DND-41 (cell line): Measurements from ENCODE around the gene LIMS1.
"Not testable (repeated sequence)": the region's sequence is repeated elsewhere in the genome, so short reads cannot be mapped to it uniquely, and the experiment has no call there.

Experiments used
- ATAC-seq: fragments of 200-7000 bp; cut with Tn5 transposase; 3 replicates; pipeline ENCODE4 v1.9.1; 2021; ENCODE audit warnings: low read depth; ENCODE audit not compliant: insufficient read depth
- DNase-seq: peaks from one replicate; pipeline ENCODE4 v3.0.0-alpha.2; 2020
- H2AFZ ChIP-seq: 2 replicates; pipeline ENCODE4 v1.6.0; 2012; ENCODE audit warnings: low read depth, low read length
- H3K27ac ChIP-seq: 2 replicates; pipeline ENCODE4 v1.5.1; 2012; ENCODE audit warnings: low read length, inconsistent platforms
- H3K27me3 ChIP-seq: fragments of 200-600 bp; sonication (generic); 2 replicates; pipeline ENCODE4 v1.6.0; 2012; ENCODE audit warnings: low read length, mild to moderate bottlenecking, inconsistent platforms; ENCODE audit not compliant: insufficient read depth, poor library complexity
- H3K36me3 ChIP-seq: 2 replicates; pipeline ENCODE4 v1.5.1; 2012; ENCODE audit warnings: low read length, inconsistent platforms; ENCODE audit not compliant: insufficient read depth
- H3K4me1 ChIP-seq: 2 replicates; pipeline ENCODE4 v1.5.1; 2012; ENCODE audit warnings: mild to moderate bottlenecking, low read length; ENCODE audit not compliant: insufficient read depth
- H3K4me2 ChIP-seq: 2 replicates; pipeline ENCODE4 v1.6.0; 2012; ENCODE audit warnings: mild to moderate bottlenecking, moderate library complexity, low read length, inconsistent platforms; ENCODE audit not compliant: insufficient read depth
- H3K4me3 ChIP-seq, 2 experiments: fragments of 200-600 bp in 1 of 2; shearing (Covaris generic) in 1 of 2; 2 replicates each; pipeline ENCODE4 v1.5.1; 2012 to 2016; ENCODE audit warnings: inconsistent platforms in 2 of 2, low read length in 2 of 2, mild to moderate bottlenecking in 2 of 2, low read depth in 1 of 2, moderate library complexity in 1 of 2
- H3K79me2 ChIP-seq: 2 replicates; pipeline ENCODE4 v1.6.0; 2012; ENCODE audit warnings: low read length, inconsistent platforms; ENCODE audit not compliant: insufficient read depth
- H3K9ac ChIP-seq: 2 replicates; pipeline ENCODE4 v1.6.0; 2012; ENCODE audit warnings: low read depth, mild to moderate bottlenecking, inconsistent platforms, low read length, moderate library complexity
- H3K9me3 ChIP-seq: 2 replicates; pipeline ENCODE4 v1.5.1; 2012; ENCODE audit warnings: low read length, moderate library complexity, mild to moderate bottlenecking, inconsistent platforms; ENCODE audit not compliant: insufficient read depth, severe bottlenecking
- H4K20me1 ChIP-seq: 2 replicates; pipeline ENCODE4 v1.6.0; 2012; ENCODE audit warnings: low read length; ENCODE audit not compliant: insufficient read depth
- EZH2 ChIP-seq: IDR thresholded peaks from 3 replicates; pipeline ENCODE4 v1.6.1; 2012; ENCODE audit warnings: borderline replicate concordance, low read depth, mild to moderate bottlenecking, moderate library complexity, low read length, inconsistent platforms; ENCODE audit not compliant: severe bottlenecking
- TF ChIP-seq, protein P1 (sequence below): IDR thresholded peaks from 2 replicates; pipeline ENCODE4 v1.5.1; 2012; ENCODE audit warnings: borderline replicate concordance, low read length, moderate library complexity, mild to moderate bottlenecking; ENCODE audit not compliant: poor library complexity, severe bottlenecking; ENCODE audit errors: extremely low read depth

LIMS1 gene

DNA sequence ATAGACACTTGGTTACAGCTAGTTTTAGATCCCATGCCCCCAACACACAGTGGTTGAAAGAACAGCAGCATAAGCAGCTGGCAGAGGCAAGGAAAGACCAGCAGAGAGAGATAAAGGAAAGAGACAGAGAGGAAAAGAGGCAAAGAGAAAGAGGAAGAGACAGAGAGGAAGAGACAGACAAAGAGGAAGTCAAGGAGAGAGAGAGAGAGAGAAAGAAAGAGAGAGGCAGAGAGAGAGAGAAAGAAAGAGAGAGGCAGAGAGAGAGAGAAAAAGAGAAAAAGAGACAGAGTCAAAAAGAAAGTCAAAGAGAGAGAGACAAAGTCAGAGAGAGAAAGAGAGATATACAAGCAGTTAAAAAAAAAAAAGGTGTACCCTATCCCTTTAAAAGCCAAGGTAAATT is 9.0 kb upstream of the LIMS1 start:
- H3K4me3 ChIP-seq, H3K4me1 ChIP-seq, H3K27me3 ChIP-seq, H3K4me2 ChIP-seq, H2AFZ ChIP-seq, H3K9ac ChIP-seq, DNase-seq, H3K9me3 ChIP-seq, ATAC-seq, H3K79me2 ChIP-seq, H4K20me1 ChIP-seq, H3K36me3 ChIP-seq, H3K27ac ChIP-seq: not testable (repeated sequence)

GRCh38 chr2:108531674-108532055 is 2.6 kb upstream of the LIMS1 start:
- no peak for TF ChIP-seq EZH2
- TF ChIP-seq, protein P1, sequence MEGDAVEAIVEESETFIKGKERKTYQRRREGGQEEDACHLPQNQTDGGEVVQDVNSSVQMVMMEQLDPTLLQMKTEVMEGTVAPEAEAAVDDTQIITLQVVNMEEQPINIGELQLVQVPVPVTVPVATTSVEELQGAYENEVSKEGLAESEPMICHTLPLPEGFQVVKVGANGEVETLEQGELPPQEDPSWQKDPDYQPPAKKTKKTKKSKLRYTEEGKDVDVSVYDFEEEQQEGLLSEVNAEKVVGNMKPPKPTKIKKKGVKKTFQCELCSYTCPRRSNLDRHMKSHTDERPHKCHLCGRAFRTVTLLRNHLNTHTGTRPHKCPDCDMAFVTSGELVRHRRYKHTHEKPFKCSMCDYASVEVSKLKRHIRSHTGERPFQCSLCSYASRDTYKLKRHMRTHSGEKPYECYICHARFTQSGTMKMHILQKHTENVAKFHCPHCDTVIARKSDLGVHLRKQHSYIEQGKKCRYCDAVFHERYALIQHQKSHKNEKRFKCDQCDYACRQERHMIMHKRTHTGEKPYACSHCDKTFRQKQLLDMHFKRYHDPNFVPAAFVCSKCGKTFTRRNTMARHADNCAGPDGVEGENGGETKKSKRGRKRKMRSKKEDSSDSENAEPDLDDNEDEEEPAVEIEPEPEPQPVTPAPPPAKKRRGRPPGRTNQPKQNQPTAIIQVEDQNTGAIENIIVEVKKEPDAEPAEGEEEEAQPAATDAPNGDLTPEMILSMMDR = no peak
- peaks cover 32% of the 10 kb centered on the region for H3K4me1 ChIP-seq
- no peak overlapping the region for H3K9ac ChIP-seq
- H4K20me1 ChIP-seq = 0 out of 2 replicates have a peak, but pooled peaks cover 2% of the 10 kb centered on the region
- ATAC-seq (no peak), DNase-seq (no peak)
- no peak overlapping the region for H3K4me3 ChIP-seq
- no peak overlapping the region for H3K27ac ChIP-seq
- H2AFZ ChIP-seq = no peak overlapping the region
- peaks cover 21% of the 10 kb centered on the region for H3K79me2 ChIP-seq
- H3K4me2 ChIP-seq = no peak overlapping the region
- no peaks in the 10 kb centered on the region for H3K27me3 ChIP-seq
- no peaks in the 10 kb centered on the region; the same call in 1 of the 2 replicates for H3K36me3 ChIP-seq
- no peaks in the 10 kb centered on the region for H3K9me3 ChIP-seq

- H3K4me2 ChIP-seq = peak overlapping the region; percentile 77
- H3K27me3 ChIP-seq = no peaks in the 10 kb centered on the region
- H4K20me1 ChIP-seq = peaks cover 6% of the 10 kb centered on the region; the same call in 1 of the 2 replicates
- H3K36me3 ChIP-seq = no peaks in the 10 kb centered on the region; the same call in 1 of the 2 replicates
- no peaks in the 10 kb centered on the region for H3K9me3 ChIP-seq
- H3K4me3 ChIP-seq = peak overlapping the region; percentile 53 to 63
- DNase-seq (peak; percentile 47), ATAC-seq (peak; percentile 15; the same call in 2 of the 3 replicates)
- TF ChIP-seq, protein P1 = no peak
- TF ChIP-seq EZH2 = no peak
- peaks cover 45% of the 10 kb centered on the region for H3K79me2 ChIP-seq
- H3K9ac ChIP-seq = peak overlapping the region; percentile 84
- peak overlapping the region; percentile 67 for H3K27ac ChIP-seq
- peaks cover 45% of the 10 kb centered on the region for H3K4me1 ChIP-seq
- H2AFZ ChIP-seq = peak overlapping the region; percentile 73
These were observed 500 bp downstream of the LIMS1 start for GRCh38 chr2:108534584-108535356.

GRCh38 chr2:108535357-108535631 is 1.0 kb downstream of the LIMS1 start:
- Histone ChIP-seq H3K9me3 (no peaks in the 10 kb centered on the region), H3K27ac (no peak overlapping the region), H3K4me1 (peaks cover 45% of the 10 kb centered on the region), H3K36me3 (no peaks in the 10 kb centered on the region; the same call in 1 of the 2 replicates), H3K4me3 (peak overlapping the region; percentile 53 to 63), H3K4me2 (peak overlapping the region; percentile 77), H2AFZ (peak overlapping the region; percentile 73; the same call in 1 of the 2 replicates), H3K9ac (peak overlapping the region; percentile 84), H4K20me1 (peaks cover 6% of the 10 kb centered on the region; the same call in 1 of the 2 replicates), H3K27me3 (no peaks in the 10 kb centered on the region), H3K79me2 (peaks cover 47% of the 10 kb centered on the region)
- ATAC-seq (no peak), DNase-seq (no peak)
- TF ChIP-seq EZH2 = no peak
- TF ChIP-seq, protein P1 = no peak
